Right lobe of liver (tissue), 4 donors: Measurements from ENCODE around the gene PRKCA.
"Not testable (repeated sequence)": the region's sequence is repeated elsewhere in the genome, so short reads cannot be mapped to it uniquely, and the experiment has no call there.

Source experiments
- POLR2A ChIP-seq: fragments of 450-650 bp; IDR thresholded peaks from one replicate; pipeline ENCODE4 v1.6.1; 2017; ENCODE audit warnings: antibody characterized with exemption, mild to moderate bottlenecking
- TF ChIP-seq, protein P1 (sequence below), 4 donors: fragments of 200-600 bp in 3 of 4; fragments of 450-650 bp in 1 of 4; IDR thresholded peaks; one replicate each; pipeline versions ENCODE4 v1.5.1 to v1.8.0; 2016 to 2022; ENCODE audit warnings: antibody characterized with exemption in 4 of 4, mild to moderate bottlenecking in 2 of 4
- donor health status: DM: no; HTN: no; CAD: no.
- donor health status: DM: no; HTN: no; CAD: no.
- donor health status: DM: no; HTN: yes; CAD: no.

GRCh38 chr17:66624630-66625029 is 322.2 kb downstream of the PRKCA start:
- TF ChIP-seq, protein P1, sequence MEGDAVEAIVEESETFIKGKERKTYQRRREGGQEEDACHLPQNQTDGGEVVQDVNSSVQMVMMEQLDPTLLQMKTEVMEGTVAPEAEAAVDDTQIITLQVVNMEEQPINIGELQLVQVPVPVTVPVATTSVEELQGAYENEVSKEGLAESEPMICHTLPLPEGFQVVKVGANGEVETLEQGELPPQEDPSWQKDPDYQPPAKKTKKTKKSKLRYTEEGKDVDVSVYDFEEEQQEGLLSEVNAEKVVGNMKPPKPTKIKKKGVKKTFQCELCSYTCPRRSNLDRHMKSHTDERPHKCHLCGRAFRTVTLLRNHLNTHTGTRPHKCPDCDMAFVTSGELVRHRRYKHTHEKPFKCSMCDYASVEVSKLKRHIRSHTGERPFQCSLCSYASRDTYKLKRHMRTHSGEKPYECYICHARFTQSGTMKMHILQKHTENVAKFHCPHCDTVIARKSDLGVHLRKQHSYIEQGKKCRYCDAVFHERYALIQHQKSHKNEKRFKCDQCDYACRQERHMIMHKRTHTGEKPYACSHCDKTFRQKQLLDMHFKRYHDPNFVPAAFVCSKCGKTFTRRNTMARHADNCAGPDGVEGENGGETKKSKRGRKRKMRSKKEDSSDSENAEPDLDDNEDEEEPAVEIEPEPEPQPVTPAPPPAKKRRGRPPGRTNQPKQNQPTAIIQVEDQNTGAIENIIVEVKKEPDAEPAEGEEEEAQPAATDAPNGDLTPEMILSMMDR (IDR thresholded peaks at IDR 0.05) = not testable (repeated sequence)
- not testable (repeated sequence) for TF ChIP-seq POLR2A
